IMR-90 (cell line): ENCODE data around the gene MGAT5B. TPM values are rescaled to one million over a fixed set of nuclear protein-coding genes. Genes with fewer than 3 reads are reported as not detected.

ENCODE experiments used
- ATAC-seq: fragments of 200-7000 bp; cut with Tn5 transposase; 2 replicates; pipeline ENCODE4 v1.9.1; 2020; ENCODE audit warnings: low read depth, mild to moderate bottlenecking, moderate library complexity
- BruUV-seq: library from RNA; stranded (reverse); fragments of 400-500 nt; replicated peaks from 2 replicates; lab custom pipeline; 2021; lab: Mats Ljungman, UMichigan
- CTCF ChIA-PET: fragments of 300-600 bp; formaldehyde crosslinking; extraction: SDS; loops from one replicate; lab custom pipeline; 2021; ENCODE audit warnings: antibody characterized with exemption; lab: Yijun Ruan, JAX
- POLR2A ChIA-PET: fragments of 300-600 bp; sonication (Branson Sonifier 250); formaldehyde crosslinking; loops from one replicate; lab custom pipeline; 2022; ENCODE audit warnings: antibody characterized with exemption; ENCODE audit not compliant: unreplicated experiment; lab: Charles Lee
- DNase-seq: peaks from one replicate; pipeline ENCODE4 v3.0.0; 2013
- H2AFZ ChIP-seq: replicated peaks from 2 replicates; pipeline ENCODE3; 2013; ENCODE audit warnings: low read length, mild to moderate bottlenecking; ENCODE audit not compliant: poor library complexity
- H2AK5ac ChIP-seq: 2 replicates; pipeline ENCODE4 v1.6.1; 2013; ENCODE audit warnings: low read depth, low read length, inconsistent platforms
- H2AK9ac ChIP-seq: replicated peaks from 2 replicates; pipeline ENCODE3; 2013; ENCODE audit warnings: mild to moderate bottlenecking, low read depth, low read length, moderate library complexity; ENCODE audit not compliant: poor library complexity
- H2BK120ac ChIP-seq: 2 replicates; pipeline ENCODE4 v1.6.1; 2013; ENCODE audit warnings: low read depth, low read length, inconsistent platforms
- H2BK15ac ChIP-seq: 3 replicates; pipeline ENCODE4 v1.6.1; 2013; ENCODE audit warnings: low read depth, low read length, inconsistent platforms
- H2BK20ac ChIP-seq: 2 replicates; pipeline ENCODE4 v1.6.1; 2013; ENCODE audit warnings: low read depth, mild to moderate bottlenecking, inconsistent platforms, low read length, moderate library complexity
- H2BK5ac ChIP-seq: 2 replicates; pipeline ENCODE4 v1.6.1; 2013; ENCODE audit warnings: mild to moderate bottlenecking, low read depth, low read length, inconsistent platforms; ENCODE audit not compliant: poor library complexity, severe bottlenecking
- H3K14ac ChIP-seq: replicated peaks from 2 replicates; pipeline ENCODE4 v1.6.1; 2013; ENCODE audit warnings: low read depth, low read length, inconsistent platforms
- H3K18ac ChIP-seq: 2 replicates; pipeline ENCODE4 v1.6.1; 2013; ENCODE audit warnings: low read depth, low read length, control low read depth
- H3K23ac ChIP-seq: 2 replicates; pipeline ENCODE4 v1.6.1; 2013; ENCODE audit warnings: low read depth, low read length, inconsistent platforms
- H3K27ac ChIP-seq: 2 replicates; pipeline ENCODE4 v1.5.1; 2013; ENCODE audit warnings: mild to moderate bottlenecking, control low read depth, low read length; ENCODE audit not compliant: insufficient read depth
- H3K27me3 ChIP-seq: 2 replicates; pipeline ENCODE4 v1.6.1; 2013; ENCODE audit warnings: low read length; ENCODE audit not compliant: control insufficient read depth, insufficient read depth
- H3K36me3 ChIP-seq: 2 replicates; pipeline ENCODE4 v1.6.1; 2013; ENCODE audit warnings: low read length, mixed read lengths; ENCODE audit not compliant: control insufficient read depth, insufficient read depth
- H3K4ac ChIP-seq: 2 replicates; pipeline ENCODE4 v1.6.1; 2013; ENCODE audit warnings: low read depth, low read length, inconsistent platforms
- H3K4me1 ChIP-seq: 2 replicates; pipeline ENCODE4 v1.6.1; 2013; ENCODE audit warnings: low read length, mixed read lengths; ENCODE audit not compliant: control insufficient read depth, insufficient read depth
- H3K4me2 ChIP-seq: 2 replicates; pipeline ENCODE4 v1.6.1; 2013; ENCODE audit warnings: low read depth, mild to moderate bottlenecking, control low read depth, low read length, moderate library complexity
- H3K4me3 ChIP-seq: 2 replicates; pipeline ENCODE4 v1.5.1; 2013; ENCODE audit warnings: low read depth, mild to moderate bottlenecking, control low read depth, low read length, moderate library complexity; ENCODE audit not compliant: insufficient read depth
- H3K56ac ChIP-seq: 2 replicates; pipeline ENCODE4 v1.6.1; 2013; ENCODE audit warnings: low read length, inconsistent platforms; ENCODE audit not compliant: insufficient read depth; ENCODE audit errors: extremely low read depth
- H3K79me1 ChIP-seq, 2 experiments: 2 replicates each; pipeline ENCODE4 v1.6.1; 2013; ENCODE audit warnings: low read length in 2 of 2, inconsistent platforms in 1 of 2, low read depth in 1 of 2
- H3K9ac ChIP-seq: 2 replicates; pipeline ENCODE4 v1.6.1; 2013; ENCODE audit warnings: low read depth, low read length, control low read depth
- H3K9me1 ChIP-seq: 2 replicates; pipeline ENCODE4 v1.6.1; 2013; ENCODE audit warnings: low read length, inconsistent platforms; ENCODE audit not compliant: insufficient read depth
- H3K9me3 ChIP-seq: 2 replicates; pipeline ENCODE4 v1.6.1; 2013; ENCODE audit warnings: low read length; ENCODE audit not compliant: control insufficient read depth, insufficient read depth
- H4K20me1 ChIP-seq: 2 replicates; pipeline ENCODE4 v1.6.1; 2013; ENCODE audit warnings: low read length, inconsistent platforms; ENCODE audit not compliant: insufficient read depth
- H4K5ac ChIP-seq: 2 replicates; pipeline ENCODE4 v1.6.1; 2013; ENCODE audit warnings: mild to moderate bottlenecking, low read depth, low read length, control low read depth
- H4K8ac ChIP-seq, 2 experiments: 2 replicates each; pipeline ENCODE4 v1.6.1; 2013; ENCODE audit warnings: low read depth in 2 of 2, low read length in 2 of 2, control low read depth in 1 of 2, inconsistent platforms in 1 of 2
- H4K91ac ChIP-seq: 2 replicates; pipeline ENCODE4 v1.6.1; 2013; ENCODE audit warnings: low read depth, low read length, inconsistent platforms; ENCODE audit not compliant: insufficient read depth
- CHD1 ChIP-seq: IDR thresholded peaks from 2 replicates; pipeline ENCODE4 v1.6.1; 2012; ENCODE audit warnings: low read depth, low read length, improper control_type of control experiment
- CTCF ChIP-seq: conservative IDR thresholded peaks from 2 replicates; pipeline ENCODE4 v1.5.1; 2012; ENCODE audit warnings: mild to moderate bottlenecking, low read depth, low read length, improper control_type of control experiment
- FOS ChIP-seq: fragments of 150-350 bp; IDR thresholded peaks from 2 replicates; pipeline ENCODE4 v1.6.1; 2016; ENCODE audit warnings: low read depth, low read length
- MAFK ChIP-seq: IDR thresholded peaks from 2 replicates; pipeline ENCODE4 v1.6.1; 2012; ENCODE audit warnings: low read depth, low read length, improper control_type of control experiment
- MXI1 ChIP-seq: IDR thresholded peaks from 2 replicates; pipeline ENCODE4 v1.6.1; 2012; ENCODE audit warnings: low read depth, mild to moderate bottlenecking, low read length, moderate library complexity, borderline replicate concordance
- POLR2A ChIP-seq: IDR thresholded peaks from 2 replicates; pipeline ENCODE4 v1.6.1; 2012; ENCODE audit warnings: mild to moderate bottlenecking, low read depth, low read length
- SMC3 ChIP-seq: fragments of 150-350 bp; IDR thresholded peaks from 2 replicates; pipeline ENCODE4 v1.6.1; 2016; ENCODE audit warnings: low read depth, mild to moderate bottlenecking, antibody characterized with exemption, low read length, moderate library complexity
- USF2 ChIP-seq: fragments of 150-350 bp; IDR thresholded peaks from 2 replicates; pipeline ENCODE4 v1.6.1; 2017; ENCODE audit warnings: mild to moderate bottlenecking, antibody characterized with exemption, low read length, low read depth
- WGBS, 2 experiments: methylation state at CpG; one replicate each; pipeline versions ENCODE4 v1.1.5 to v1.1.7; 2013; ENCODE audit warnings: missing lambda C conversion rate in 2 of 2; ENCODE audit not compliant: insufficient read length in 1 of 2; ENCODE audit errors: extremely low coverage in 2 of 2; 5-methylcytosine and 5-hydroxymethylcytosine counted together
- dilution Hi-C: fragments of 300-500 bp; cut with HindIII; formaldehyde crosslinking; loops from one replicate; pipeline ENCODE4 v1.14.3; 2018; ENCODE audit warnings: low sequenced_read_pairs; ENCODE audit not compliant: unreplicated experiment
- in situ Hi-C: fragments of 300-500 bp; cut with MboI; formaldehyde crosslinking; loops from 3 replicates; pipeline ENCODE4 v1.14.3; 2019; ENCODE audit warnings: low sequenced_read_pairs, inconsistent platforms, mixed read lengths
- intact Hi-C: fragments of 100-400 bp; cut with micrococcal nuclease; formaldehyde crosslinking; loops from 2 replicates; pipeline ENCODE4 v1.10.0; 2022
- polyA plus RNA-seq, 3 experiments: library from polyadenylated mRNA; depleted of rRNA; stranded (reverse); fragments of >200 nt; gene quantifications; 2 replicates each; pipeline ENCODE4 v1.2.3, GENCODE V29; 2012; ENCODE audit warnings: low replicate concordance in 1 of 3
- total RNA-seq: library from RNA; depleted of rRNA; stranded (reverse); fragments of >200 nt; gene quantifications from 2 replicates; pipeline ENCODE4 v1.2.3, GENCODE V29; 2012
- TF ChIP-seq, protein P1 (sequence below): fragments of 150-350 bp; IDR thresholded peaks from 2 replicates; pipeline ENCODE4 v1.6.1; 2016; ENCODE audit warnings: low read depth, mild to moderate bottlenecking, low read length, moderate library complexity, borderline replicate concordance

The MGAT5B gene
- total and polyA plus RNA-seq, 2 of the 4 experiments (the other 2 are of a cell fraction), result 0.54 to 2.0 TPM

DNA sequence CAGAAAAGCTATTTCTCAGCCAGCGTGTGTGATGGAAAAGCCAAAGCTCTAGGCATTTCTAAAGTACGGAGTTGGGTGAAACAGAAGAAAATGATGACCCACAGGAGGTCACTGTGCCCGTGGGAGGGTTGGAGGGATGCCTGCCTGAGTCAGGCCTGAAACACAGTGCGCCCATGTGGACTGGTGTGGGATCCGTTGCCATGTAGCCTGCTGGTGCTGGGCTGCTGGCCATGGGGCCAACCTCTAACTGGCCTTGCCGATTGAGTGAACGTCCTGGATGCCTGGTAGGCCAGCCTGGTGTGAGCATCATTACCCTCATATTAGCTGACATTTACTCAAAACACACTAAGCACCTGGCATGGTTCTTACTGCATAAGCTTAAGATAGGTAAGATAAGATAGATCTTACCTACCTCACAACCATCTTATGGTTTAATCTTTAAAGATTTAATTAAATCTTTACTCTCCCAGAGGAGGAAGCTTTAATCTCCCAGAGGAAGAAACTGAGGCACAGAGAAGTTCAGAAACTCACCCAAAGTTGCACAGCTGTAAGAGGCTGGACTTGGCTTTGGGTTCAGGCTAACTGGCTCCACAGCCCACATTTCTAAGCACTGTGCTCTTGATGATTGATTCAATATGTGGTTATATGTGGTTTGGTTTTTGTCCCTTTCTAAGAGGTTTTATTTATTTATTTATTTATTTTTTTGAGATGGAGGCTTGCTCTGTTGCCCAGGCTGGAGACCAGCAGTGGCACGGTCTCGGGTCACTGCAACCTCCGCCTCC is 15.7 kb downstream of the MGAT5B start:
- intact Hi-C loops (no loop called here), dilution Hi-C loops (no loop called here), in situ Hi-C loops (no loop called here)
- ATAC-seq (no peak), DNase-seq (no peak)
- Histone ChIP-seq H3K36me3 (no peaks in the 10 kb centered on the region), H2BK120ac (no peak overlapping the region), H2AK5ac (no peak overlapping the region), H3K9me1 (no peaks in the 10 kb centered on the region), H3K4ac (no peak overlapping the region), H3K23ac (no peak overlapping the region), H3K4me2 (no peak overlapping the region), H3K79me1 (no peaks in the 10 kb centered on the region), H3K9me3 (no peaks in the 10 kb centered on the region), H4K91ac (no peak overlapping the region), H2BK15ac (no peak overlapping the region), H4K8ac (no peak overlapping the region), H3K56ac (no peak overlapping the region), H3K9ac (no peak overlapping the region), H3K4me1 (no peaks in the 10 kb centered on the region), H3K4me3 (no peak overlapping the region), H2AFZ (no peak overlapping the region), H4K5ac (no peak overlapping the region), H3K18ac (no peak overlapping the region), H3K14ac (no peak overlapping the region), H2BK20ac (no peak overlapping the region), H3K27me3 (peaks cover 35% of the 10 kb centered on the region), H3K27ac (no peak overlapping the region), H2BK5ac (no peak overlapping the region), H2AK9ac (no peak overlapping the region), H4K20me1 (peaks cover 3% of the 10 kb centered on the region)
- CTCF ChIA-PET, result interaction anchor here (0.6 to 0.9 kb wide), 2 partner anchors 16 to 164 kb away, joined by 4 to 5 read pairs; partner anchors contain the start of gene MGAT5B
- POLR2A ChIA-PET, result no interaction called here
- 81% methylated on average over 5 of the region's 10 CpGs; no CpG with 5 or more reads in 1 of the 2 experiments for WGBS, 2 experiments
- no TSS peak for BruUV-seq
- TF ChIP-seq CHD1, result no peak
- TF ChIP-seq, protein P1, sequence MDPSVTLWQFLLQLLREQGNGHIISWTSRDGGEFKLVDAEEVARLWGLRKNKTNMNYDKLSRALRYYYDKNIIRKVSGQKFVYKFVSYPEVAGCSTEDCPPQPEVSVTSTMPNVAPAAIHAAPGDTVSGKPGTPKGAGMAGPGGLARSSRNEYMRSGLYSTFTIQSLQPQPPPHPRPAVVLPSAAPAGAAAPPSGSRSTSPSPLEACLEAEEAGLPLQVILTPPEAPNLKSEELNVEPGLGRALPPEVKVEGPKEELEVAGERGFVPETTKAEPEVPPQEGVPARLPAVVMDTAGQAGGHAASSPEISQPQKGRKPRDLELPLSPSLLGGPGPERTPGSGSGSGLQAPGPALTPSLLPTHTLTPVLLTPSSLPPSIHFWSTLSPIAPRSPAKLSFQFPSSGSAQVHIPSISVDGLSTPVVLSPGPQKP, result no peak
- no peak for TF ChIP-seq USF2
- TF ChIP-seq MXI1, result no peak
- TF ChIP-seq POLR2A, result no peak
- no peak for TF ChIP-seq SMC3
- TF ChIP-seq CTCF, result no peak
- no peak for TF ChIP-seq FOS
- TF ChIP-seq MAFK, result no peak
